GM18505 (cell line): ENCODE data around the gene SEMA4D.

ENCODE experiments used
- ATAC-seq: cut with Tn5 transposase; IDR thresholded peaks from one replicate; pipeline ENCODE4 v1.9.1; 2021; ENCODE audit not compliant: unreplicated experiment
- POLR2A ChIP-seq: IDR thresholded peaks from 4 replicates; pipeline ENCODE4 v1.6.1; 2011; ENCODE audit warnings: borderline replicate concordance; ENCODE audit not compliant: insufficient read depth, insufficient read length; ENCODE audit errors: extremely low read depth

SEMA4D gene

DNA sequence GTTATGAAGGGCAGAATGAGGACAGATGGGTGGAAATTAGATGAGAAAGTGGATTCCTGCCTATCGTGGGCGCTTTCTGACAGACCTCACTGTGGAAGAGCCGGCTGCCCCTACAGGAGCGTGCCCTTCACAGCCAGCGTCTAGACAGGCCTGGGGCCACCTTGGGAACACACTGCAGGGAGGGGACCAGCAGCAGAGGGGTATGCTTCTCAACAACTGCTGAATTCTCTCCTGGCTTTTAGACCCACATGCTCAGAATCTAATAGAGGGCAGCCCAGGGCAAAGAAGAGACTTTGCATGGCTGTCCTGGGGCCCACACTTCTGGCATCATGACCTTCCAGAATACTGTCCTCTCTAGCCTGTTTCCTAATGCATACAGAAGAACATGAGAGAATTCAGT, 2.1 kb upstream of the SEMA4D start:
- TF ChIP-seq POLR2A, result no peak
- no peak for ATAC-seq

GRCh38 chr9:89498852-89499480, 1.1 kb upstream of the SEMA4D start:
- no peak for ATAC-seq
- peak; percentile 31 for TF ChIP-seq POLR2A

- peak; percentile 24 for ATAC-seq
These were observed 503 bp downstream of the SEMA4D start for GRCh38 chr9:89497257-89497963.

DNA sequence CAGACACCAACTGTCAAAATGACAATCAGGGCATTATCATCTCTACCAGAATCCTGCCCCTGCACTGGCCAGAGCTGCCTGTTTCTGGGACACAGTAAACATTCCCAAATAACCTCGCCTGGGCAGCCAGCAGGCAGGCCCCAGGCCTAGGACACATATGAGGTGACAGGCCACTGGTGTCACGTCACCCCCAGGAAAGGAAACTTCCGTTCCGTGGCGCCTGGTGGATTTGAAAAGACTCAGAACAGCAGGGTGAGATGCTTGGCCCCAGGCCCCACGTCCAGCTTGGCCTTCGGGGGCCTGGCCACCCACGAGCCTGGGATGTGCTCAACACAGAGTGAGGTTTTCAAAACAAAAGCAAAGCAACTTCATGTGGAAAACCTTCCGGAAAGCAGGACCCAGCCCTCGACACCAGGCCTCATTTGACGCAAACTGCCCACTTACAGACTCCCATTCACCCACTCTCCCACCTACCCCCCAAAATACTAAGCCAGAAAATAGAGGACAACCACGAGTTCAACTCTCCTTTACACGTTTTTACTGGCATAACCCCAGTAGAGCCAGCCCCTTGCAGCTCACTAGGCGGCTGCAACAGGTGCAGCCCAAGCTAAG, 1.2 kb downstream of the SEMA4D start:
- TF ChIP-seq POLR2A, result no peak
- no peak for ATAC-seq

More at GRCh38 chr9:89497257-89497963, 503 bp downstream of the SEMA4D start:
- TF ChIP-seq POLR2A, result peak; percentile 40

- ATAC-seq, result no peak
- TF ChIP-seq POLR2A, result no peak
These were observed 1.9 kb downstream of the SEMA4D start for GRCh38 chr9:89495824-89496560.

- ATAC-seq, result no peak
- TF ChIP-seq POLR2A, result no peak
These were observed 3.7 kb downstream of the SEMA4D start for GRCh38 chr9:89494199-89494598.

DNA sequence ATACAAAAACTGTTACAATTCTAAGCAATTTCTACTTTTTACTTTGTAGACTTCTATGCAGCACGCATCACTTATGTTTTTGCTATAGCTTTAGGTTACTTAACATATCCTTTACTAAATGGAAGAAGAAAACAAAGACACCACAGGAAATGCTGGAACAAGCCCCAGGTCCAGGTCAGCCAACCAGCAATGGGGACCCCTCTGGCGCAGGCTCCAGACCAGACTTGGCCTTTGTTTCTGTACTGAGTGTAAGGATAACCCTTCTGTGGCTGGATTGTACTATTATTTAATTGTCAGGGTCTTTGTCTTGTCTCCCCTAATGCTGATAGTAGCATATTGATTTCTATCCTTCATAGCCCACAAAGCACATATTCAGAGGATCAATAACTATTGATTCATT, 4.2 kb downstream of the SEMA4D start:
- no peak for ATAC-seq

GRCh38 chr9:89493181-89493580, 4.7 kb downstream of the SEMA4D start:
- no peak for TF ChIP-seq POLR2A
- ATAC-seq, result no peak

More for the DNA sequence above, 4.2 kb downstream of the SEMA4D start:
- TF ChIP-seq POLR2A, result no peak

GRCh38 chr9:89492586-89492985, 5.3 kb downstream of the SEMA4D start:
- ATAC-seq, result no peak
- TF ChIP-seq POLR2A, result no peak

DNA sequence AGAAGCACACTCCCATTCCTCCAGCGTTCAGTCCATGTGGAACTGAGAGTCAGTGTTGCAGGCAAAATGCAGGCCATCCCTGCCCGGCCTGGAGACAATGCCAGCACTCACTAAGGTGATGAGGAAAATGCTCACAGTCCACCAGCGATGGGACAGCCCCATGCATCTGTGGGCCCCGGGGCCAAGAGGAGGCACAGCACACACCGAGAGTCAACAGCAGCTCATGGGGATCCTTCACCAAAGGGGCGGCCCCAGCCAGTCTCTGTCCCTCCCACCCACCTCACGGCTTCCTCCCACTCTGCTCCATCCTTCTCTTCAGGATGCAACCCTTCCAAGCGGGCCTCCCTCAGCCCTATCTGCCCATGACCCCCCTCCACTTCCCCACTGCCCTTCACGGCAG, 6.2 kb downstream of the SEMA4D start:
- no peak for ATAC-seq
- no peak for TF ChIP-seq POLR2A

DNA sequence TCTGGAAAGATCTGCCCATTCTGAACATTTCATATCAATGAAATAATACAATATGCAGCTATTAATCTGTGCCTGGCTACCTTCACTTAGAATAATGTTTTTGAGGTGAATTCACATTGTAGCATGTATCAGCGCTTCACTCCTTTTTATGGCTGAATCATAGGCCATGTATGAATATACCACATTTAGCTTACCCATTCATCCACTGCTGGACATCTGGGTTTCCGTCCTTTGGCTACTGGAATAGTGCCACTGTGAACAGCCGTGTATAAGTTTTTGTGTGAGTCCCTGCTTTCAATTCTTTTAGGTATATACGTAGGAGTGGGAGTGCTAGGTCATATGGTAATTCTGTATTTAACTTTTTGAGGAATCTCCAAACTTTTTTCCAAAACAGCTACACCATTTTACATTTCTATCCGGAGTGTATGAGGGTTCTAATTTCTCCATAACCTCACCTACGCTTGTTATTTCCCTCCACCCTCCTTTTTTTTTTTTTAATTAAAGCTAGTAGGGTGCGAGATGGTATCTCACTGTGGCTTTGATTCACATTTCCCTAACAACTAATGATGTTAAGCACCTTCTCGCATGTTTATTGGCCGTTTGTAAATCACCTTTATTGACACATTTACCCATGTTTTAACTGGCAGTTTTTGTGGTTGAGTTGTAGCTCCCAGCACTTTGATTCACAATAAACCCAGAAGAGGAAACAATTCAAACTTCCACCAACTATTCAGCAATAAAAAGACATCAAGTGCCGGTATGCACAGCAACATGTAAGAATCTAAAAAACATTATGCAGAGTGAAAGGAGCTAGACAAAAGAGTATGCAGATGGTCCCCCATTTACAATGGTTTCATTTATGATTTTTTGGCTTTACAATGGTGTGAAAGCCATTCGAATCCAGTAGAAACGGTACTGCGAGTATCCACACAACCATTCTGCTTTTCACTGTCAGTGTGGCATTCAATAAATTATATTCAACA, 8.1 kb downstream of the SEMA4D start:
- TF ChIP-seq POLR2A, result no peak
- no peak for ATAC-seq

GRCh38 chr9:89488936-89489335, 9.0 kb downstream of the SEMA4D start:
- no peak for ATAC-seq
- TF ChIP-seq POLR2A, result no peak
